Suprapubic skin (tissue), 3 donors: ENCODE measurements around the gene CCNB1IP1.
"Not testable (repeated sequence)": the region's sequence is repeated elsewhere in the genome, so short reads cannot be mapped to it uniquely, and the experiment has no call there.

Experiments
- CTCF ChIP-seq, 2 donors: fragments of 200-600 bp in 1 of 2; fragments of 450-650 bp in 1 of 2; sonication (generic) in 1 of 2; IDR thresholded peaks; one replicate each; pipeline ENCODE4 v1.5.1; 2016 to 2019; ENCODE audit warnings: antibody characterized with exemption in 2 of 2, mild to moderate bottlenecking in 1 of 2, moderate library complexity in 1 of 2
- EP300 ChIP-seq: sonication (generic); formaldehyde crosslinking; IDR thresholded peaks from one replicate; pipeline ENCODE4 v1.6.1; 2017; ENCODE audit warnings: antibody characterized with exemption

- TF ChIP-seq EP300; CTCF (IDR thresholded peaks at IDR 0.05): not testable (repeated sequence)
Measured at GRCh38 chr14:20281998-20282397, 51.1 kb downstream of the CCNB1IP1 start.
